ENCODE data around the gene PPP1R16B.

GRCh38 chr20:38935285-38935684 is 129.8 kb downstream of the PPP1R16B start:
- TF ChIP-seq POLR2A (IDR thresholded peaks at IDR 0.05) (no peak), CTCF (IDR thresholded peaks at IDR 0.05) (no peak)
